HEK293 (cell line): ENCODE measurements around the gene DCPS.

Experiments used
- CTCF ChIA-PET: fragments of 350-600 bp; formaldehyde crosslinking; extraction: SDS; loops from one replicate; lab custom pipeline; 2021; ENCODE audit warnings: antibody characterized with exemption; lab: Yijun Ruan, JAX
- POLR2A ChIA-PET: fragments of 300-600 bp; formaldehyde crosslinking; extraction: SDS; loops from one replicate; lab custom pipeline; 2020; ENCODE audit warnings: antibody characterized with exemption, inconsistent platforms; lab: Yijun Ruan, JAX
- H3K27ac ChIP-seq: fragments of 200-500 bp; sonication (Bioruptor generic); 2 replicates; pipeline ENCODE4 v1.5.1; 2014; ENCODE audit warnings: low read depth, low read length, control low read depth, inconsistent platforms; ENCODE audit errors: extremely low read depth
- H3K36me3 ChIP-seq, 2 experiments: fragments of 200-500 bp in 1 of 2; sonication (Bioruptor generic) in 1 of 2; 1 replicate in 1 of 2; 2 replicates in 1 of 2; pipeline ENCODE4 v1.5.1; 2014 to 2017; ENCODE audit warnings: inconsistent platforms in 2 of 2, low read length in 2 of 2; ENCODE audit not compliant: control insufficient read depth in 2 of 2, insufficient read depth in 1 of 2
- H3K4me1 ChIP-seq: fragments of 200-500 bp; sonication (Bioruptor generic); 2 replicates; pipeline ENCODE4 v1.5.1; 2014; ENCODE audit warnings: mild to moderate bottlenecking, low read length, inconsistent platforms; ENCODE audit not compliant: control insufficient read depth, insufficient read depth
- H3K4me3 ChIP-seq: 2 replicates; pipeline ENCODE4 v1.5.1; 2011; ENCODE audit warnings: low read depth, mild to moderate bottlenecking, control low read depth, low read length, moderate library complexity
- H3K9me3 ChIP-seq: fragments of 200-500 bp; sonication (Bioruptor generic); 2 replicates; pipeline ENCODE4 v1.5.1; 2014; ENCODE audit warnings: low read depth, low read length, inconsistent platforms; ENCODE audit not compliant: control insufficient read depth, insufficient read depth
- BCL11B ChIP-seq: fragments of 450-650 bp; formaldehyde crosslinking; IDR thresholded peaks from 2 replicates; pipeline ENCODE4 v1.5.1; 2016; ENCODE audit warnings: low read depth, missing biosample characterization, missing genetic modification characterization
- EGR2 ChIP-seq: fragments of 450-650 bp; formaldehyde crosslinking; IDR thresholded peaks from 2 replicates; pipeline ENCODE4 v1.5.1; 2016; ENCODE audit warnings: low read depth, missing biosample characterization, missing genetic modification characterization
- GFI1B ChIP-seq: fragments of 450-650 bp; formaldehyde crosslinking; IDR thresholded peaks from 2 replicates; pipeline ENCODE4 v1.5.1; 2016; ENCODE audit warnings: missing biosample characterization, missing genetic modification characterization
- KLF10 ChIP-seq: fragments of 450-650 bp; IDR thresholded peaks from 2 replicates; pipeline ENCODE4 v1.5.1; 2018; ENCODE audit warnings: missing biosample characterization, mild to moderate bottlenecking, missing genetic modification characterization
- KLF7 ChIP-seq: fragments of 450-650 bp; formaldehyde crosslinking; IDR thresholded peaks from 2 replicates; pipeline ENCODE4 v1.5.1; 2016; ENCODE audit warnings: missing biosample characterization, missing genetic modification characterization, borderline replicate concordance
- OSR2 ChIP-seq: fragments of 450-650 bp; formaldehyde crosslinking; IDR thresholded peaks from 2 replicates; pipeline ENCODE4 v1.5.1; 2016; ENCODE audit warnings: missing biosample characterization, missing genetic modification characterization
- OVOL3 ChIP-seq: fragments of 450-650 bp; formaldehyde crosslinking; IDR thresholded peaks from 2 replicates; pipeline ENCODE4 v1.5.1; 2016; ENCODE audit warnings: missing biosample characterization, missing genetic modification characterization
- SETDB1 ChIP-seq: IDR thresholded peaks from one replicate; pipeline ENCODE4 v1.6.1; 2017; ENCODE audit warnings: mild to moderate bottlenecking, low read length, moderate library complexity, mixed read lengths; ENCODE audit not compliant: insufficient read length
- WT1 ChIP-seq: fragments of 450-650 bp; formaldehyde crosslinking; IDR thresholded peaks from 2 replicates; pipeline ENCODE4 v1.5.1; 2016; ENCODE audit warnings: missing biosample characterization, missing genetic modification characterization
- ZNF146 ChIP-seq: fragments of 450-650 bp; formaldehyde crosslinking; IDR thresholded peaks from 2 replicates; pipeline ENCODE4 v1.5.1; 2016; ENCODE audit warnings: missing biosample characterization, missing genetic modification characterization
- ZNF2 ChIP-seq: fragments of 450-650 bp; formaldehyde crosslinking; IDR thresholded peaks from 2 replicates; pipeline ENCODE4 v1.5.1; 2016; ENCODE audit warnings: missing biosample characterization, missing genetic modification characterization
- ZNF23 ChIP-seq: fragments of 450-650 bp; formaldehyde crosslinking; IDR thresholded peaks from 2 replicates; pipeline ENCODE4 v1.5.1; 2016; ENCODE audit warnings: missing biosample characterization, missing genetic modification characterization, borderline replicate concordance
- ZNF335 ChIP-seq: fragments of 450-650 bp; formaldehyde crosslinking; conservative IDR thresholded peaks from 2 replicates; pipeline ENCODE4 v1.5.1; 2016; ENCODE audit warnings: missing biosample characterization, missing genetic modification characterization
- ZNF391 ChIP-seq: fragments of 450-650 bp; formaldehyde crosslinking; IDR thresholded peaks from 2 replicates; pipeline ENCODE4 v1.5.1; 2016; ENCODE audit warnings: low read depth, missing biosample characterization, missing genetic modification characterization, borderline replicate concordance
- ZNF501 ChIP-seq: fragments of 450-650 bp; formaldehyde crosslinking; IDR thresholded peaks from 2 replicates; pipeline ENCODE4 v1.5.1; 2016; ENCODE audit warnings: missing biosample characterization, missing genetic modification characterization
- ZNF580 ChIP-seq: fragments of 450-650 bp; formaldehyde crosslinking; IDR thresholded peaks from 2 replicates; pipeline ENCODE4 v1.5.1; 2016; ENCODE audit warnings: missing biosample characterization, missing genetic modification characterization
- ZNF768 ChIP-seq: fragments of 450-650 bp; formaldehyde crosslinking; IDR thresholded peaks from 2 replicates; pipeline ENCODE4 v1.5.1; 2018; ENCODE audit warnings: missing biosample characterization, mild to moderate bottlenecking, missing genetic modification characterization
- ZNF785 ChIP-seq: fragments of 450-650 bp; formaldehyde crosslinking; IDR thresholded peaks from 2 replicates; pipeline ENCODE4 v1.5.1; 2016; ENCODE audit warnings: missing biosample characterization, missing genetic modification characterization
- ZSCAN4 ChIP-seq: fragments of 450-650 bp; formaldehyde crosslinking; IDR thresholded peaks from 2 replicates; pipeline ENCODE4 v1.5.1; 2017; ENCODE audit warnings: missing biosample characterization, missing genetic modification characterization
- TF ChIP-seq, protein P1 (sequence below): fragments of 450-650 bp; formaldehyde crosslinking; IDR thresholded peaks from 2 replicates; pipeline ENCODE4 v1.5.1; 2016; ENCODE audit warnings: missing biosample characterization, missing genetic modification characterization
- TF ChIP-seq, protein P2 (sequence below): fragments of 450-650 bp; formaldehyde crosslinking; IDR thresholded peaks from 2 replicates; pipeline ENCODE4 v1.5.1; 2016; ENCODE audit warnings: missing biosample characterization, missing genetic modification characterization

Gene DCPS

GRCh38 chr11:126328444-126328843 lies 24.6 kb downstream of the DCPS start:
- TF ChIP-seq ZNF391 (tag by site-specific recombination) (no peak), ZNF335 (tag by site-specific recombination) (no peak), EGR2 (tag by site-specific recombination) (no peak), SETDB1 (no peak), KLF7 (tag by site-specific recombination) (no peak), ZNF785 (tag by site-specific recombination) (no peak), ZNF2 (tag by site-specific recombination) (no peak), WT1 (tag by site-specific recombination) (no peak), KLF10 (no peak)
- TF ChIP-seq, all 188 proteins: peak for 0
- no peak overlapping the region for H3K27ac ChIP-seq
- ChIA-PET POLR2A (no interaction called here), CTCF (no interaction called here)
- H3K9me3 ChIP-seq = no peaks in the 10 kb centered on the region
- no peaks in the 10 kb centered on the region for H3K36me3 ChIP-seq
- H3K4me1 ChIP-seq = no peaks in the 10 kb centered on the region
- no peak overlapping the region for H3K4me3 ChIP-seq

GRCh38 chr11:126328938-126329643 lies 25.2 kb downstream of the DCPS start:
- TF ChIP-seq ZNF146 = no peak
- TF ChIP-seq BCL11B (tag by site-specific recombination) = no peak
- no peak for TF ChIP-seq ZNF501 (tag by site-specific recombination)
- no peak for TF ChIP-seq ZNF580 (tag by site-specific recombination)
- TF ChIP-seq, protein P1, sequence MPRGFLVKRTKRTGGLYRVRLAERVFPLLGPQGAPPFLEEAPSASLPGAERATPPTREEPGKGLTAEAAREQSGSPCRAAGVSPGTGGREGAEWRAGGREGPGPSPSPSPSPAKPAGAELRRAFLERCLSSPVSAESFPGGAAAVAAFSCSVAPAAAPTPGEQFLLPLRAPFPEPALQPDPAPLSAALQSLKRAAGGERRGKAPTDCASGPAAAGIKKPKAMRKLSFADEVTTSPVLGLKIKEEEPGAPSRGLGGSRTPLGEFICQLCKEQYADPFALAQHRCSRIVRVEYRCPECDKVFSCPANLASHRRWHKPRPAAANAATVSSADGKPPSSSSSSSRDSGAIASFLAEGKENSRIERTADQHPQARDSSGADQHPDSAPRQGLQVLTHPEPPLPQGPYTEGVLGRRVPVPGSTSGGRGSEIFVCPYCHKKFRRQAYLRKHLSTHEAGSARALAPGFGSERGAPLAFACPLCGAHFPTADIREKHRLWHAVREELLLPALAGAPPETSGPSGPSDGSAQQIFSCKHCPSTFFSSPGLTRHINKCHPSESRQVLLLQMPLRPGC (tag by site-specific recombination) = no peak
- no peak for TF ChIP-seq OVOL3
- no peak for TF ChIP-seq ZNF768
- TF ChIP-seq KLF10 = no peak
- TF ChIP-seq GFI1B (tag by site-specific recombination) = no peak
- TF ChIP-seq ZSCAN4 (tag by site-specific recombination) = no peak
- ChIA-PET POLR2A (no interaction called here), CTCF (interaction anchor here (1.1 kb wide), 1 partner anchor 10 kb away, joined by 4 read pairs; no protein-coding TSS in a partner anchor)
- Histone ChIP-seq H3K36me3 (no peaks in the 10 kb centered on the region), H3K27ac (no peak overlapping the region), H3K9me3 (no peaks in the 10 kb centered on the region), H3K4me1 (no peaks in the 10 kb centered on the region), H3K4me3 (no peak overlapping the region)

GRCh38 chr11:126329644-126330211 lies 25.9 kb downstream of the DCPS start:
- TF ChIP-seq ZNF23 (tag by site-specific recombination) (no peak), OSR2 (tag by site-specific recombination) (no peak)
- TF ChIP-seq, protein P2, sequence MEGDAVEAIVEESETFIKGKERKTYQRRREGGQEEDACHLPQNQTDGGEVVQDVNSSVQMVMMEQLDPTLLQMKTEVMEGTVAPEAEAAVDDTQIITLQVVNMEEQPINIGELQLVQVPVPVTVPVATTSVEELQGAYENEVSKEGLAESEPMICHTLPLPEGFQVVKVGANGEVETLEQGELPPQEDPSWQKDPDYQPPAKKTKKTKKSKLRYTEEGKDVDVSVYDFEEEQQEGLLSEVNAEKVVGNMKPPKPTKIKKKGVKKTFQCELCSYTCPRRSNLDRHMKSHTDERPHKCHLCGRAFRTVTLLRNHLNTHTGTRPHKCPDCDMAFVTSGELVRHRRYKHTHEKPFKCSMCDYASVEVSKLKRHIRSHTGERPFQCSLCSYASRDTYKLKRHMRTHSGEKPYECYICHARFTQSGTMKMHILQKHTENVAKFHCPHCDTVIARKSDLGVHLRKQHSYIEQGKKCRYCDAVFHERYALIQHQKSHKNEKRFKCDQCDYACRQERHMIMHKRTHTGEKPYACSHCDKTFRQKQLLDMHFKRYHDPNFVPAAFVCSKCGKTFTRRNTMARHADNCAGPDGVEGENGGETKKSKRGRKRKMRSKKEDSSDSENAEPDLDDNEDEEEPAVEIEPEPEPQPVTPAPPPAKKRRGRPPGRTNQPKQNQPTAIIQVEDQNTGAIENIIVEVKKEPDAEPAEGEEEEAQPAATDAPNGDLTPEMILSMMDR (tag by site-specific recombination) = no peak
- TF ChIP-seq, all 188 proteins: peak for 0
- Histone ChIP-seq H3K9me3 (no peaks in the 10 kb centered on the region), H3K27ac (no peak overlapping the region), H3K4me3 (no peak overlapping the region), H3K36me3 (no peaks in the 10 kb centered on the region), H3K4me1 (no peaks in the 10 kb centered on the region)
- POLR2A ChIA-PET = no interaction called here
- CTCF ChIA-PET = interaction anchor here (0.7 to 1.1 kb wide), 2 partner anchors 11 to 896 kb away, joined by 3 to 4 read pairs; no protein-coding TSS in a partner anchor
